ENCODE measurements around the gene INPP5K. TPM values are rescaled to one million over a fixed set of nuclear protein-coding genes. Genes with fewer than 3 reads are reported as not detected.

Gene INPP5K
- total and polyA plus RNA-seq, 10 of the 15 experiments (the other 5 are each of a cell fraction or from before 2014, with no cell fraction given), result 0.58 to 41.2 (median 23.3) TPM

- TF ChIP-seq BRCA1 (IDR thresholded peaks at IDR 0.05; ENCODE audit: low read depth, low read length) (no peak), ZNF384 (IDR thresholded peaks at IDR 0.05; ENCODE audit: borderline replicate concordance, low read depth, low read length) (no peak), NFIC (IDR thresholded peaks at IDR 0.05; ENCODE audit: low read depth, low read length) (no peak)
Observed at GRCh38 chr17:1519678-1520077, 3.3 kb upstream of the INPP5K start (continued).

- DNase-seq (ENCODE audit: low read depth, low spot score) (no peak), ATAC-seq (no peak), FAIRE-seq (no peak)
- BruUV-seq (replicated peaks), result no TSS peak
- peaks cover 23% of the 10 kb centered on the region for H3K79me2 ChIP-seq (ENCODE audit: control insufficient read depth, insufficient read depth, low read length)
- H3K36me3 ChIP-seq (ENCODE audit: control insufficient read depth in 2 of 2, insufficient read depth in 2 of 2, low read length in 1 of 2), result peaks cover 0 to 4% of the 10 kb centered on the region in 2 experiments; a peak in 3 of 4 replicates
- no peak overlapping the region for H3K27ac ChIP-seq (ENCODE audit: control insufficient read depth, insufficient read depth)
- peaks cover 4% of the 10 kb centered on the region for H3K4me1 ChIP-seq (ENCODE audit: control insufficient read depth, insufficient read depth, low read length)
- TF ChIP-seq RAD21 (IDR thresholded peaks at IDR 0.05; ENCODE audit: insufficient read depth, low read depth, low read length) (no peak), ELK1 (IDR thresholded peaks at IDR 0.05; ENCODE audit: low read depth, low read length) (no peak), TCF3 (IDR thresholded peaks at IDR 0.05; ENCODE audit: borderline replicate concordance, insufficient read depth, low read depth, low read length) (no peak), RAD51 (IDR thresholded peaks at IDR 0.05) (no peak), STAT3 (IDR thresholded peaks at IDR 0.05; ENCODE audit: low read depth, low read length) (no peak), ETV6 (conservative IDR thresholded peaks at IDR 0.05 in 1 of 2, IDR thresholded peaks at IDR 0.05 in 1 of 2; ENCODE audit: borderline replicate concordance in 1 of 2, low read depth in 1 of 2) (no peak), SMARCA5 (IDR thresholded peaks at IDR 0.05) (no peak), CHD2 (IDR thresholded peaks at IDR 0.05; ENCODE audit: borderline replicate concordance, low read depth, low read length) (no peak), ATF3 (IDR thresholded peaks at IDR 0.05; ENCODE audit: borderline replicate concordance, extremely low read depth, low read depth, low read length) (no peak), SMAD1 (IDR thresholded peaks at IDR 0.05; ENCODE audit: low read depth, partially characterized antibody) (no peak)
- RAD21 ChIA-PET (ENCODE audit: unreplicated experiment), result interaction anchor here (1.2 kb wide), 1 partner anchor 153 kb away, joined by 5 read pairs; no protein-coding TSS in a partner anchor
- H3K27me3 ChIP-seq (replicated peaks in 1 of 2; ENCODE audit: control insufficient read depth in 2 of 2, insufficient read depth in 2 of 2, low read length in 1 of 2), result no peaks in the 10 kb centered on the region
- H3K9ac ChIP-seq (ENCODE audit: control insufficient read depth, insufficient read depth, low read length), result no peak overlapping the region
- H2AFZ ChIP-seq (ENCODE audit: control insufficient read depth, low read depth, low read length), result no peak overlapping the region
- no peak overlapping the region for H3K4me2 ChIP-seq (ENCODE audit: control insufficient read depth, insufficient read depth)
- H3K4me3 ChIP-seq, result no peak overlapping the region
- intact Hi-C loops (cut with micrococcal nuclease; ENCODE audit: unreplicated experiment), result loop anchor here (5.0 kb wide), 2 partner anchors 114 to 261 kb away; no protein-coding TSS in a partner anchor
- WGBS (ENCODE audit: insufficient coverage, insufficient replicate concordance, low lambda C conversion rate, missing lambda C conversion rate), result 57% methylated on average over 2 of the region's 2 CpGs
- SMC1A ChIA-PET (ENCODE audit: uncharacterized antibody, unreplicated experiment), result interaction anchor here (1.1 to 4.5 kb wide), 4 partner anchors 15 to 156 kb away, joined by 4 to 32 read pairs (median 8); partner anchors contain the start of gene SLC43A2
- H3K9me3 ChIP-seq (replicated peaks; ENCODE audit: control insufficient read depth, insufficient read depth, low read length), result no peaks in the 10 kb centered on the region
- POLR2A ChIA-PET, result interaction anchor here (1.1 to 4.3 kb wide), 2 partner anchors 111 to 153 kb away, joined by 3 to 20 read pairs; no protein-coding TSS in a partner anchor
- in situ Hi-C loops (cut with MboI), result loop anchor here (5.0 kb wide), 1 partner anchor 246 kb away; the partner anchor contains the start of gene BHLHA9
- CTCF ChIA-PET, result interaction anchor here (1.4 to 7.5 kb wide), 4 partner anchors 15 to 152 kb away, joined by 4 to 132 read pairs (median 11); partner anchors contain the start of gene SLC43A2
- H4K20me1 ChIP-seq (ENCODE audit: control insufficient read depth, insufficient read depth), result no peaks in the 10 kb centered on the region
Observed at GRCh38 chr17:1518410-1518809, 2.0 kb upstream of the INPP5K start.
